Smooth muscle cell (in vitro differentiated cells): ENCODE measurements around the gene CENPP. TPM values are rescaled to one million over a fixed set of nuclear protein-coding genes. Genes with fewer than 3 reads are reported as not detected.

Source experiments
- DNase-seq: peaks from one replicate; lab custom pipeline; 2025; ENCODE audit not compliant: unreplicated experiment; lab: John Stamatoyannopoulos, UW
- H2AFZ ChIP-seq: fragments of 200-600 bp; sonication (generic); 2 replicates; pipeline ENCODE4 v1.6.0; 2016; ENCODE audit warnings: antibody characterized with exemption, low read depth, mild to moderate bottlenecking
- H3F3A ChIP-seq: fragments of 200-600 bp; sonication (generic); 2 replicates; pipeline ENCODE4 v1.6.0; 2017; ENCODE audit warnings: antibody characterized with exemption, low read depth
- H3K27ac ChIP-seq: fragments of 200-600 bp; sonication (generic); 2 replicates; pipeline ENCODE4 v1.5.1; 2016; ENCODE audit warnings: low read depth, mild to moderate bottlenecking
- H3K27me3 ChIP-seq: fragments of 200-600 bp; sonication (generic); 2 replicates; pipeline ENCODE4 v1.6.1; 2016; ENCODE audit warnings: low read depth, mild to moderate bottlenecking
- H3K36me3 ChIP-seq: fragments of 200-600 bp; sonication (generic); 2 replicates; pipeline ENCODE4 v1.5.1; 2016; ENCODE audit warnings: low read depth
- H3K4me1 ChIP-seq: fragments of 200-600 bp; sonication (generic); 2 replicates; pipeline ENCODE4 v1.5.1; 2016; ENCODE audit warnings: low read depth
- H3K4me2 ChIP-seq: fragments of 200-600 bp; sonication (generic); 2 replicates; pipeline ENCODE4 v1.6.0; 2016; ENCODE audit warnings: mild to moderate bottlenecking
- H3K4me3 ChIP-seq: fragments of 200-600 bp; sonication (generic); 2 replicates; pipeline ENCODE4 v1.5.1; 2016; ENCODE audit warnings: mild to moderate bottlenecking
- H3K79me2 ChIP-seq: fragments of 200-600 bp; sonication (generic); 2 replicates; pipeline ENCODE4 v1.6.0; 2016; ENCODE audit warnings: low read depth, mild to moderate bottlenecking
- H3K9ac ChIP-seq: fragments of 200-600 bp; sonication (generic); 2 replicates; pipeline ENCODE4 v1.6.0; 2016; ENCODE audit warnings: low read depth
- H3K9me3 ChIP-seq: fragments of 200-600 bp; sonication (generic); replicated peaks from 2 replicates; pipeline ENCODE4 v1.5.1; 2016; ENCODE audit warnings: low read depth
- H4K20me1 ChIP-seq: fragments of 200-600 bp; sonication (generic); 2 replicates; pipeline ENCODE4 v1.6.0; 2016; ENCODE audit warnings: low read depth
- CTCF ChIP-seq: fragments of 200-600 bp; sonication (generic); IDR thresholded peaks from 2 replicates; pipeline ENCODE4 v1.5.1; 2017; ENCODE audit warnings: borderline replicate concordance, mild to moderate bottlenecking, antibody characterized with exemption; ENCODE audit not compliant: insufficient read depth, poor library complexity, severe bottlenecking
- WGBS: methylation state at CpG from one replicate; pipeline ENCODE4 v1.1.7; 2016; ENCODE audit warnings: low lambda C conversion rate; 5-methylcytosine and 5-hydroxymethylcytosine counted together
- polyA plus RNA-seq: library from polyadenylated mRNA; unstranded; fragments of >200 nt; fragmentation: Nextera tagmentation; extraction: Ambion mirVana; gene quantifications from 2 replicates; pipeline ENCODE4 v1.2.1, GENCODE V29; 2016
- total RNA-seq: library from RNA; depleted of rRNA; stranded (reverse); fragments of >200 nt; gene quantifications from 2 replicates; pipeline ENCODE4 v1.2.3, GENCODE V29; 2014

The CENPP gene
- total and polyA plus RNA-seq, 2 experiments from 2014 or later: 4.2 to 17.5 TPM

GRCh38 chr9:92455217-92455616 is 129.5 kb downstream of the CENPP start:
- no peak overlapping the region for H3K27ac ChIP-seq
- no peaks in the 10 kb centered on the region for H4K20me1 ChIP-seq
- no peak overlapping the region for H2AFZ ChIP-seq
- H3K27me3 ChIP-seq: no peaks in the 10 kb centered on the region
- no peaks in the 10 kb centered on the region for H3K36me3 ChIP-seq
- H3K4me2 ChIP-seq: no peak overlapping the region
- H3K4me1 ChIP-seq: no peaks in the 10 kb centered on the region
- H3K4me3 ChIP-seq: no peak overlapping the region
- no peaks in the 10 kb centered on the region for H3F3A ChIP-seq
- WGBS: 82% methylated on average over 3 of the region's 3 CpGs
- H3K9ac ChIP-seq: no peak overlapping the region
- no peaks in the 10 kb centered on the region for H3K79me2 ChIP-seq
- TF ChIP-seq CTCF: peak; percentile 10
- DNase-seq: no peak
- no peaks in the 10 kb centered on the region for H3K9me3 ChIP-seq

- Histone ChIP-seq H3K9me3 (no peaks in the 10 kb centered on the region), H3K27ac (no peak overlapping the region), H3K4me1 (no peaks in the 10 kb centered on the region), H2AFZ (no peak overlapping the region), H3K27me3 (no peaks in the 10 kb centered on the region), H3K9ac (no peak overlapping the region), H3K4me3 (no peak overlapping the region), H3F3A (no peaks in the 10 kb centered on the region), H3K4me2 (no peak overlapping the region), H3K36me3 (no peaks in the 10 kb centered on the region), H4K20me1 (no peaks in the 10 kb centered on the region), H3K79me2 (no peaks in the 10 kb centered on the region)
- WGBS: 96% methylated on average over 4 of the region's 4 CpGs
- no peak for TF ChIP-seq CTCF
- no peak for DNase-seq
Measured at GRCh38 chr9:92457576-92457975, 131.8 kb downstream of the CENPP start.

GRCh38 chr9:92463387-92463786 is 137.6 kb downstream of the CENPP start:
- no peak for TF ChIP-seq CTCF
- no peaks in the 10 kb centered on the region for H3K36me3 ChIP-seq
- H3K9ac ChIP-seq: peak overlapping the region; percentile 22
- H3F3A ChIP-seq: peaks cover 24% of the 10 kb centered on the region
- no peaks in the 10 kb centered on the region for H3K27me3 ChIP-seq
- peak overlapping the region; percentile 74 for H3K4me2 ChIP-seq
- no peak for DNase-seq
- no peak overlapping the region for H3K4me3 ChIP-seq
- H3K4me1 ChIP-seq: no peaks in the 10 kb centered on the region
- no peaks in the 10 kb centered on the region for H3K9me3 ChIP-seq
- no peaks in the 10 kb centered on the region for H3K79me2 ChIP-seq
- H3K27ac ChIP-seq: peak overlapping the region; percentile 73
- no peaks in the 10 kb centered on the region for H4K20me1 ChIP-seq
- peak overlapping the region; percentile 8 for H2AFZ ChIP-seq

GRCh38 chr9:92463984-92464383 is 138.2 kb downstream of the CENPP start:
- Histone ChIP-seq H3K27me3 (no peaks in the 10 kb centered on the region), H3K4me2 (peak overlapping the region; percentile 74), H3K9ac (peak overlapping the region; percentile 22), H3F3A (peaks cover 29% of the 10 kb centered on the region), H3K4me3 (no peak overlapping the region), H3K27ac (peak overlapping the region; percentile 73), H4K20me1 (no peaks in the 10 kb centered on the region), H3K9me3 (no peaks in the 10 kb centered on the region), H2AFZ (peak overlapping the region; percentile 8), H3K4me1 (no peaks in the 10 kb centered on the region), H3K36me3 (no peaks in the 10 kb centered on the region), H3K79me2 (no peaks in the 10 kb centered on the region)
- 21% methylated on average over 3 of the region's 3 CpGs for WGBS
- TF ChIP-seq CTCF: no peak
- DNase-seq: no peak
